H9 (cell line): ENCODE results near the gene SDK1. TPM values are rescaled to one million over a fixed set of nuclear protein-coding genes. Genes with fewer than 3 reads are reported as not detected.

ENCODE experiments used
- DNase-seq: peaks from one replicate; pipeline ENCODE4 v3.0.0-alpha.2; 2017
- H2AFZ ChIP-seq: one replicate; pipeline ENCODE4 v1.6.1; 2013; ENCODE audit warnings: mild to moderate bottlenecking, low read length, control low read depth, moderate library complexity
- H2AK5ac ChIP-seq: 2 replicates; pipeline ENCODE4 v1.6.1; 2013; ENCODE audit warnings: low read length, control low read depth, mixed read lengths; ENCODE audit not compliant: insufficient read length
- H2BK120ac ChIP-seq: one replicate; pipeline ENCODE4 v1.6.1; 2013; ENCODE audit warnings: low read depth, mild to moderate bottlenecking, low read length, control low read depth, inconsistent platforms; ENCODE audit not compliant: poor library complexity, severe bottlenecking
- H2BK12ac ChIP-seq: 2 replicates; pipeline ENCODE4 v1.6.1; 2013; ENCODE audit warnings: low read length, control low read depth, mixed read lengths, low read depth; ENCODE audit not compliant: insufficient read length
- H2BK15ac ChIP-seq: 2 replicates; pipeline ENCODE4 v1.6.1; 2013; ENCODE audit warnings: low read depth, low read length, control low read depth
- H2BK20ac ChIP-seq: one replicate; pipeline ENCODE4 v1.6.1; 2013; ENCODE audit warnings: low read depth, mild to moderate bottlenecking, low read length, control low read depth, inconsistent platforms; ENCODE audit not compliant: poor library complexity, severe bottlenecking
- H2BK5ac ChIP-seq: 2 replicates; pipeline ENCODE4 v1.6.1; 2013; ENCODE audit warnings: low read length, control low read depth, mixed read lengths; ENCODE audit not compliant: insufficient read length
- H3K14ac ChIP-seq: 2 replicates; pipeline ENCODE4 v1.6.1; 2013; ENCODE audit warnings: low read length, control low read depth; ENCODE audit not compliant: insufficient read depth
- H3K18ac ChIP-seq: 2 replicates; pipeline ENCODE4 v1.6.1; 2013; ENCODE audit warnings: low read depth, mild to moderate bottlenecking, mixed read lengths, low read length, control low read depth; ENCODE audit not compliant: insufficient read length
- H3K23ac ChIP-seq: 2 replicates; pipeline ENCODE4 v1.6.1; 2013; ENCODE audit warnings: low read length, control low read depth, mixed read lengths, low read depth; ENCODE audit not compliant: insufficient read length
- H3K23me2 ChIP-seq: 2 replicates; pipeline ENCODE4 v1.6.1; 2013; ENCODE audit warnings: low read depth, mild to moderate bottlenecking, mixed read lengths, low read length, control low read depth; ENCODE audit not compliant: insufficient read length, poor library complexity, severe bottlenecking
- H3K27ac ChIP-seq: 2 replicates; pipeline ENCODE4 v1.5.1; 2013; ENCODE audit warnings: low read length, control low read depth, mixed read lengths, low read depth; ENCODE audit not compliant: insufficient read length
- H3K27me3 ChIP-seq: 2 replicates; pipeline ENCODE4 v1.6.1; 2013; ENCODE audit warnings: low read length, control low read depth, inconsistent platforms; ENCODE audit not compliant: insufficient read depth
- H3K4ac ChIP-seq: 2 replicates; pipeline ENCODE4 v1.6.1; 2013; ENCODE audit warnings: low read depth, mild to moderate bottlenecking, control low read depth, inconsistent platforms, low read length, moderate library complexity
- H3K4me1 ChIP-seq: 2 replicates; pipeline ENCODE4 v1.6.1; 2013; ENCODE audit warnings: low read length, control low read depth, inconsistent platforms; ENCODE audit not compliant: insufficient read depth
- H3K4me2 ChIP-seq: 2 replicates; pipeline ENCODE4 v1.6.1; 2013; ENCODE audit warnings: low read length, control low read depth, mixed read lengths; ENCODE audit not compliant: insufficient read length, insufficient read depth
- H3K56ac ChIP-seq: 2 replicates; pipeline ENCODE4 v1.6.1; 2013; ENCODE audit warnings: low read depth, mild to moderate bottlenecking, mixed read lengths, low read length, control low read depth; ENCODE audit not compliant: insufficient read length
- H3K79me1 ChIP-seq: 2 replicates; pipeline ENCODE4 v1.6.1; 2013; ENCODE audit warnings: low read depth, mild to moderate bottlenecking, moderate library complexity, low read length, control low read depth, inconsistent platforms; ENCODE audit not compliant: insufficient read depth, poor library complexity, severe bottlenecking
- H3K79me2 ChIP-seq: 2 replicates; pipeline ENCODE4 v1.6.1; 2013; ENCODE audit warnings: low read length, control low read depth, inconsistent platforms; ENCODE audit not compliant: insufficient read depth
- H3K9ac ChIP-seq: 2 replicates; pipeline ENCODE4 v1.6.1; 2013; ENCODE audit warnings: low read length, control low read depth, mixed read lengths; ENCODE audit not compliant: insufficient read length; ENCODE audit errors: extremely low read depth
- H3K9me3 ChIP-seq: one replicate; pipeline ENCODE4 v1.6.1; 2013; ENCODE audit warnings: low read depth, low read length, inconsistent platforms; ENCODE audit not compliant: control insufficient read depth
- H3T11ph ChIP-seq: one replicate; pipeline ENCODE4 v1.6.1; 2013; ENCODE audit warnings: mild to moderate bottlenecking, low read length, control low read depth, inconsistent platforms
- H4K20me1 ChIP-seq: one replicate; pipeline ENCODE4 v1.6.1; 2013; ENCODE audit not compliant: control insufficient read depth, insufficient read length, insufficient read depth
- H4K5ac ChIP-seq: 2 replicates; pipeline ENCODE4 v1.6.1; 2013; ENCODE audit warnings: low read depth, mild to moderate bottlenecking, mixed read lengths, low read length, control low read depth; ENCODE audit not compliant: insufficient read length
- H4K8ac ChIP-seq: replicated peaks from 2 replicates; pipeline ENCODE4 v1.6.1; 2013; ENCODE audit warnings: low read length, control low read depth, mixed read lengths, low read depth; ENCODE audit not compliant: insufficient read length
- H4K91ac ChIP-seq: 2 replicates; pipeline ENCODE4 v1.6.1; 2013; ENCODE audit warnings: low read depth, mild to moderate bottlenecking, moderate library complexity, mixed read lengths, low read length, control low read depth; ENCODE audit not compliant: insufficient read length
- H3K27ac Mint-ChIP-seq, 3 experiments: 2 replicates in 2 of 3; 3 replicates in 1 of 3; pipeline ENCODE4 v1.8.0; 2020 to 2021; ENCODE audit warnings: mixed read lengths in 3 of 3, mild to moderate bottlenecking in 1 of 3, moderate library complexity in 1 of 3
- H3K27me3 Mint-ChIP-seq: 2 replicates; pipeline ENCODE4 v1.8.0; 2021; ENCODE audit warnings: low read depth, mild to moderate bottlenecking, moderate library complexity, mixed read lengths
- H3K36me3 Mint-ChIP-seq, 3 experiments: 2 replicates in 2 of 3; 3 replicates in 1 of 3; pipeline ENCODE4 v1.8.0; 2020 to 2021; ENCODE audit warnings: low read depth in 3 of 3, mixed read lengths in 3 of 3; ENCODE audit not compliant: insufficient read depth in 1 of 3
- H3K4me1 Mint-ChIP-seq, 2 experiments: 2 replicates each; pipeline ENCODE4 v1.8.0; 2020; ENCODE audit warnings: mixed read lengths in 2 of 2
- H3K4me3 Mint-ChIP-seq, 2 experiments: 2 replicates in 1 of 2; 3 replicates in 1 of 2; pipeline ENCODE4 v1.8.0; 2020 to 2021; ENCODE audit warnings: mild to moderate bottlenecking in 2 of 2, mixed read lengths in 2 of 2, moderate library complexity in 1 of 2
- H3K9me3 Mint-ChIP-seq, 2 experiments: 2 replicates in 1 of 2; 3 replicates in 1 of 2; pipeline ENCODE4 v1.8.0; 2020; ENCODE audit warnings: mild to moderate bottlenecking in 2 of 2, mixed read lengths in 2 of 2, moderate library complexity in 1 of 2
- CTCF ChIP-seq: fragments of 200-600 bp; sonication (generic); conservative IDR thresholded peaks from 3 replicates; pipeline ENCODE4 v1.8.0; 2021; ENCODE audit warnings: antibody characterized with exemption, mild to moderate bottlenecking
- total RNA-seq: library from RNA; stranded (reverse); gene quantifications from 2 replicates; pipeline ENCODE4 v1.2.1, GENCODE V29; 2021

SDK1 gene
- total RNA-seq, 1 experiment from 2014 or later: 8.7 TPM

- peaks cover 11 to 45% (median 14%) of the 10 kb centered on the region in 3 experiments for H3K36me3 Mint-ChIP-seq
- Histone ChIP-seq H2BK5ac (no peak overlapping the region), H3K14ac (no peak overlapping the region), H3K27me3 (no peaks in the 10 kb centered on the region), H3K27ac (no peak overlapping the region), H3K79me1 (no peaks in the 10 kb centered on the region), H3K23me2 (no peaks in the 10 kb centered on the region), H4K91ac (no peak overlapping the region), H2AFZ (no peak overlapping the region), H2AK5ac (no peak overlapping the region), H4K20me1 (no peaks in the 10 kb centered on the region), H3K18ac (no peak overlapping the region), H3K79me2 (no peaks in the 10 kb centered on the region), H3K4ac (no peak overlapping the region), H3K9me3 (no peaks in the 10 kb centered on the region), H2BK12ac (no peak overlapping the region), H3T11ph (no peak overlapping the region), H3K9ac (no peak overlapping the region), H4K5ac (no peak overlapping the region), H4K8ac (no peak overlapping the region), H3K56ac (no peak overlapping the region), H2BK20ac (no peak overlapping the region), H2BK15ac (no peak overlapping the region), H3K23ac (no peak overlapping the region), H3K4me2 (no peak overlapping the region), H2BK120ac (no peak overlapping the region), H3K4me1 (no peaks in the 10 kb centered on the region)
- no peak overlapping the region for H3K27ac Mint-ChIP-seq
- no peak for TF ChIP-seq CTCF
- H3K27me3 Mint-ChIP-seq: no peaks in the 10 kb centered on the region
- H3K4me1 Mint-ChIP-seq: no peaks in the 10 kb centered on the region
- H3K4me3 Mint-ChIP-seq: no peak overlapping the region
- DNase-seq: no peak
- peaks cover 34 to 42% of the 10 kb centered on the region in 2 experiments for H3K9me3 Mint-ChIP-seq
These were observed 200.6 kb downstream of the SDK1 start for GRCh38 chr7:3501671-3502070.
